Stimulated activated CD4-positive, alpha-beta T cell treated with anti-CD3 and anti-CD28 coated beads, TNF-alpha, amount 100 ng/mL, for 24 hours (primary cell): ENCODE results near the gene TPTE2.
"Not testable (repeated sequence)": the region's sequence is repeated elsewhere in the genome, so short reads cannot be mapped to it uniquely, and the experiment has no call there.

Experiments used
- DNase-seq, 3 experiments: peaks; one replicate each; pipeline ENCODE4 v3.0.0-alpha.2; 2020; ENCODE audit warnings: low read depth in 3 of 3

TPTE2 gene

DNA sequence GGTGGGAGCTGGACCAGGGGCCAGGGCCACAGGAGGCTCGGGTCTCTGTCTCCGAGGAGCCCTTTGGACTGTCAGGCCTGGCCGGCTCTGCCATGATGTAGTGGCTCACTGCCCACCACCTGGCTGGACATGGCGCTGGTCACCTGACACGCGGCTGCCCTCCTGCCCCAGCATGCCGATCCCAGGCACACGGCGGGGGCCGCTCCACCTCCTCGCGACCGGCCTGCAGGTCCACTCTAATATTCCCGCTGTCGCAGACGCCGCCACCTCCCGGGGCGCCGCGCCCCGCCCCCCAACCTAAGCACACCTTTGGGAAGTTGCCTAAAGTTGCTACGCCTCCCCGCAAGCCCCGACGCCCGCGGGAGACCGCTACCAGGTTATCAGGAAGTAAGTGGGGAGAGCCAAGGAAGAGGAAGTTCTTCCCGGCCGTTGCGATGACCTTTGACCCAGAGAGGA is at the start of gene TPTE2:
Gene TPTE2, minus strand, starts transcription at position 406 of the 456 bp plus-strand sequence. CDS start 58,298 bp downstream, outside the sequence.
- DNase-seq: not testable (repeated sequence)

DNA sequence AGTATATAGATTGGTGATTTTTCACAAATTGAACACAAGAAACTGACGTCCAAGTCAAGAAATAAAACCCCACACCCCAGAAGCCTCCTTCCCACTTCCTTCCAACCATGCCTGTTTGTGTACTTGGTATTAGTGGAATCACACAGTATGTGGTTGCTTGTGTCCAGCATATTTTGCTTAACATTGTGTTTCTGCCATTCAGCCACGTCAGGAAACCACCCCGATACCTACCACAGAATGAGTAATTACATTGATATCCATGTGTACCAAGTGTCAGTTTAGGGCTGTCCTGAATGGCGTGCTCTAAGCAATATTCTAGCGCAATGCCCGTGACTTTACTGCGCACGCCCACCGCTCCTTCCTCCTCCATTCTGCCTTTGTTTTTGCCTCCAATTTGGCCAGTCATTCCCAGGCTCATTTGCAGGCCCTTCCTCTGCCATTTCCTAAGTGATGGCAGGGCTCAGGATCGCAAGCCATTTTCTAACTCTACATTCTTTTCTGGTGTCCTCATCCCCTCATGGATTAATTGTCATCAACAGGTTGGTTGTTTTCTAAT is 46.3 kb upstream of the TPTE2 start:
- no peak for DNase-seq

DNA sequence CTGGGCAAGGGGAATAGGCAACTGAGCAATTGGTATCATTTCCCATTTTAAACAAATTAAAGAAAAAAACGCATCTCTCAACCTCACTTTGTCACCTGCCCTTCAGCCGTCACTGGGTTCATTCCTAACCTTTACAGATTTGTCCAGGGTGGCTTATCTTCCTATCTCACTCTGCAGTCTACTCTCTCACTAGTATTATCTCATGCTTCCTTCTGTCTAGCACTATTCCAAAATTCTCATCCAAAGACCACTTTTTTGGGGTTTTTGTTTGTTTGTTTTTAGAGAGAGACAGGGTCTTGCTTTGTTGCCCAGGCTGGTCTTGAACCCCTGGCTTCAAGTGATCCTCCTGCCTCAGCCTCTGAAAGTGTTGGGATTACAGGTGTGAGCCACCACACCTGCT is 45.4 kb upstream of the TPTE2 start:
- no peak for DNase-seq

DNA sequence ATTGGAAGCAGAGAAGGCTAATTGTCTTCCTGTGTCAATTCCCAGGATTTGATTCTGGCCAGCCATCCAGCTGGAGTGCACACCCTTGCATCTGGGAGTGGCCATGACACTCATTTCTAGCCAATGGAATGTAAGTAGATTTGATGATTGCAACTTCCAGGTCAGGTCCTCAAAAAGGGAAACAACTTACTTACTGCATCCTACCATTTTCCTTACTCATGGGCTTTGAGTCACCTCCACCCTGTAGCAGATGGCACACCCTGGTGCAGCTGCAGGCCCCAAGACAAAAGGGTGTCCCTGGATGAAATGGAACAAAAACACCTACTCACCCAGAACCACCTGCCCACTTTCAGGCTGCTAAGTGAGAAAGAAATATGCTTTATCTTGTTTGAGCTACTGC is 44.8 kb upstream of the TPTE2 start:
- no peak for DNase-seq

DNA sequence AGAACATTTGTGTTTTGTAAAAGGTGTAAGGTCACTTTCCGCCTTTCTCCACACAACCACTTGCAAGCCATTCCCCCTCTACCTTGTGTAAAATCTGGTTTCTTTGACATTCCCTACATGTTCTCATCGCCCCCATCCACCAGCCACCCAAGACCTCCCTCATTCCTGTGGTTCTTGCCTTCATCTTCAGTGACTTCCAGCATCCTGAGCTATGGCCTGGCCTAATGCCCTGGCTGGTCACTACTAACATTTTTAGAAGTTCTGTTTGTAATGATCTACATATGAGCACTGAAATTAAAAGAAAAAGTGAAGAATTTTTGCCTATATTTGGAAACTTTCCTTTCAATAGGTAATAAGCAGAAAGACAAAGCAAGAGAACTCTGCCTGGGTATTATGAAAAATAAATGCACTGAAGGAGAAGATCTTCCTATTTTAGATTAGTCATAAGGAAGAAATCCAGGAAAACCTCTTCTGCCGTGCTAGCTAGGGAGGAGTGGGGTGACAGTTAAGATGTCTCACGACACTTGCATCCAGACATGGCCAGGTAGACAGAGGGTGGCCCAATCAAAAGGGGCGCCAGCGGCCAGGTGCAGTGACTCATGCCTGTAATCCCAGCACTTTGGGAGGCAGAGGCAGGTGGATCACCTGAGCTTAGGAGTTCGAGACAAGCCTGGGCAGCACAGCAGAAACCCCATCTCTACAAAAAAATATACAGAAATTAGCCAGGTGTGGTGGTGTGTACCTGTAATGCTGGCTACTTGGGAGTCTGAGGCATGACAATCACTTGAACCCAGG is 44.0 kb upstream of the TPTE2 start:
- no peak for DNase-seq

DNA sequence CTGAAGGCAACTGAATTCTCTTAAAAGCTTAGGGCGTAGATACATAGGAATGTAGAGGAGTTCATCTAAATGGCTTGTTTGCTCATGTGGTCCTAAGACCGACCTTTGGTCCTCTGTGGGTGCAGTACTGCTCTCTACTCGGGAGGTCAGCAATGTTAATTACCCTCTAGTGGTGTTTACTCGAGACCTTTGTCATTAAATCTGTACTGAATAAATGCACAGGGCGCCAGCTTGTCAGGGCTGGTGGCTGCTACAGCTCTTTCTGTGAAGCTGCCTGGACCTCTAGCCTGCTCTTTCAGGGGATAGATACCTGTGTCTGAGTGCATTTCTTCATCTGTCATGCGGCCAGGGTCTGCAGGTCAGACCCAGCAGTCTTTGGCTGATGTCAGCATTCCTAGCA is 43.0 kb upstream of the TPTE2 start:
- DNase-seq: no peak

DNA sequence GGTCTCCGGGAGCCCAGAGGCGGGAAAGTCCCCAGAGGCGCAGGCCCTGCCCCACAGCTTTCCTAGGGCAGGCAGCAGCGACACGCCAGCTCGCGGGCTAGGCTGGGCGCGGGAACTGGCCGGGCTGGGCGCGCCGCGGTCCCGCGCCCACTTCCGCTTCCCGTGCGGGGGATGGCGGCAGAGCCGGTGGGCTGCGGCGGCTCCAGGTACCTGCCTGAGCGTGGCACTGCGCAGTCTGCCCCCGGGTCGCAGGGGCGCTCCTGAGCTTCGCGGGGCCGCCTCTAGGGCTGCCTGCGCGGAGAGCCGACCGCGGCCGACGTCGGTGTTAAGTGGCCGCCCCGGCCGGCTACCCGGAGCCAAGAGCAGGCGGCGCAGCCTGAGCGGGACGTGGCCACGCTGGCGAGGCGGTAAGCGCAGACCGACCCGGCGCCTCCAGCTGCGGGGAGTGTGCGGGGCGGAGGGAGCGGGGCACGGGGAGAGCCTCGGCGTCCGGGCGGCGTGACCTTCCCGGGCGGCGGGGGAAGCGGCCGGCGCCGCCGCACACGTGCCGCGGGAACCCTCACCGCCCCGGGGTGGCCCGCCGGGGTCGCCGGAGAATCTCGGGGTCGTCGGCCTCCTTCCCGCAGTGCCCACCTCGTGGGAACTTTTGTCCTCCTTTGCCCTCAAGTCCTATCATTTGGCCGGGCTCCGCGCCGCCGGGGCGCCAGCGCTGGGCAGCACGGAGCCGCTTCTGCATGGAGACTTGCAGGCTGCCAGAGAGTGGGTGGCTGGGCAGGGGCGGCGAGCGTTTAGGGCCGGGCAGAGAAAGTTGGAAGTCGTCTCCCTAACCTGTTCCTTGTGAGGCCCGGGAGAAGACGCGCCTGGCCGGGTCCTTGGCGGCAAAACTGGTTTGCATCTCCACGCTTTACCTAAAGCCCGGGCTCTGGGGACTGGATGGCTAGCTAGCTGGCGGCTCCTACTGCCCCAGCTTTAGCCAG is 40.7 kb upstream of the TPTE2 start:
- DNase-seq: peak in 1 of 3 experiments; percentile 42

DNA sequence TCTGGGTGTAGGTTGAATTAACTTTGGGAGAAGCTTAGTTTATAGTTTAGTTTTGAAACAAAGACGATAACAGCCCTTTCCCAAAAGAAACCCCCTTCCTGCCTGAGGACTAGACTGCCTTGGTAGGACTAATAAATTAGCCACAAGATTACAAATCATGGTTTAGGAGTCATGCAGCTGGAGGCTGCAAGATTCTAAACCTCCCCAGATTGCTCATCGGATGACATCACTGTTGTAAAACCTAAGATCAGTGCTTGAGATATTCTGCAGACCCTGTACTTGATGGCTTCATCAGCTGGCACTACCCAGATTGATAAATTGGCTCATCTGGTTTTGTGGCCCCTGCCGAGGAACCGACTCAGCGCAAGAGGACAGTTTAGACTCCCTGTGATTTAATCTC is 36.2 kb upstream of the TPTE2 start:
- no peak for DNase-seq

DNA sequence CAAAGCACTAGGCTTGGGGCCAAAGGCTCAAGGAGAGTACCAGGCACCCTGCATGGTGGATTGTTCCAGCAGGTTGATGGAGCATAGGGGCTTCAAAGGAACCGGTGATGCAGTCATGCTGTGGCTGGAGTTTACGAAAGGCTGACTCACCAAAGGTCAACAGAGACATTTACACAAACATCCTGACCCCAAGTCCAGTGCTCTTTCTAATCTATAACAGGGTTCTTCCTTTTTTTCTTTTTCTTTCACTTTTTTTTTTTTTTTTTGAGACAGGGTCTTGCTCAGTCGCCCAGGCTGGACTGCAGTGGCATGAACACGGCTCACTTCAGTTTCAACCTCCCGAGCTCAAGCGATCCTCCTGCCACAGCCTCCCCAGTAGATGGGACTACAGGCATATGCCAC is 35.6 kb upstream of the TPTE2 start:
- DNase-seq: no peak

DNA sequence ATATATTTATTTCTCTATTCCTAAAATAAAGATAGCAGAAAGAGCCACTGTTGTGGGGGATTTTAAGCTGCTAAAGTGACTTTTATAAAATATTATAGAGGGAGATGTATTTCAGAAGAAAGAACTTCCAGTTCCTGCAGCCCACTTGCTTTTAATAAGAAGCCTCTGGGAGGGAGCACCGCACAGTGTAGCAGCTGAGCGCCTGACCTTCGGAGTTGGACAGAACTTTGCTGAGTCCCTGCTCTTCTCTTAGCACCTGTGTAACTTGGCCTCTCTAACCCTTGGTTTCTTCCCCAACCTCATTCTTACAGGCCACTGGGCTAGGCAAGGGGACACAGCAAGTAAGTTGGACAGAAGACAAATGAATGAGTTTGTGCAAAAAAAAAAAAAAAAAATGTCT is 34.8 kb upstream of the TPTE2 start:
- DNase-seq: no peak

DNA sequence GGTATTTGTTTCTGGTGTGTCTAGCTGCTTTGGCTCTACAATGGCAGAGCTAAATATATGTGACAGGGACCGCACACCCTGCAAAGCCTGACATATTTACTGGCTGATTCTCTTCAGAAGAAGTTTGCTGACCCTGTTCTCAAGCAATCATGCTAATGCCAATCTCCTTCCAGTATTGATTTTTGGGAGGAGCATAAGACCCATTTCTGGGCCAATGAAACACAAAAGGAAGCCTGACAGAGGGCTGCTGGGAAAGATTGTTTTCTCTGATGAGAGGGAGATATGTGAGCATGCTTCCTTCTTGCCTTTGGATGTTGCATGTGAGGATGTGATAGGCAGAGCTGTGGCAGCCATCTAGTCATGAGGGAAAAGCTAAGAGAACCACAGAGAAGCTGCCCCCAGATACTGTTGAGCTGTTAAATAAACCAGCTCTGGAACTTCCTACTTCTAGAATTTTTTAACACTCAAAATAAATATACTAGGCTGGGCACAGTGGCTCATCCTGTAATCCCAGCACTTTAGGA is 31.4 kb upstream of the TPTE2 start:
- no peak for DNase-seq

DNA sequence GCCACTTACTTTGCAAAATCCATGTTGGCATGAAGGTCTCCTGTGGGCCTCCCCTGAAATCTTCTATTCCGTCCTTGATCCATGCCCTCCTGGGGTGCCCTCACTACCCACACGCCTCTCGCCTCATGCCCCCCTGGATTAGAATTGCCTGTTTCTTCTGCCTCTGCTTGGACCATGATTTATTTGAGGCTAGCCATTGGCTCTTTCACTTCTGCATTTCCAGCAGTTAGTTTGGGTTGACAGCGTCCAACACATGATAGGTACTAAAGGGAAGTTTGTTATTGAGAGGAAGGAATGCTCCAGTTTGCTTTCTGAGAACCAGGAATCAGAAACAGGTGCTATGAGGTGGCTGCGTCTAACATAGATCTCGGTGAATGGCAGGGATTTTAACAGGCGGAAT is 30.5 kb upstream of the TPTE2 start:
- no peak for DNase-seq

DNA sequence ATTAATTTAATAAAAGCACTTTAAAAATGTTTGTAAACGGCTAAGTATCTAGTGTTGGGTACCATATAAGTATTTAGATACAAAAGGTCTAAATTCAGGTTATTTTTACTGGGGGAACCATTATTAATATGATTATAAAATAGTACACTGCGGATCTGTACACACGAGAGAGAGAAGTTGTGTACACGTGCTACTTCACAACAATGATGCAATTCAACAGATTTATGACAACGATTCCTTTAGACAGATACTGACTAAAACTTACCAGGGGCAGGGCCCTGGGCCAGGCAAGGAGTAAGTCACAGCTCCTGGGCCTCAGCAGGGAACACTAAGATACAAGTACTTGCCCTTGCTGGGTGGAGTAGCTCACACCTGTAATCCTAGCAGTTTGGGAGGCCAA is 29.1 kb upstream of the TPTE2 start:
- DNase-seq: no peak

DNA sequence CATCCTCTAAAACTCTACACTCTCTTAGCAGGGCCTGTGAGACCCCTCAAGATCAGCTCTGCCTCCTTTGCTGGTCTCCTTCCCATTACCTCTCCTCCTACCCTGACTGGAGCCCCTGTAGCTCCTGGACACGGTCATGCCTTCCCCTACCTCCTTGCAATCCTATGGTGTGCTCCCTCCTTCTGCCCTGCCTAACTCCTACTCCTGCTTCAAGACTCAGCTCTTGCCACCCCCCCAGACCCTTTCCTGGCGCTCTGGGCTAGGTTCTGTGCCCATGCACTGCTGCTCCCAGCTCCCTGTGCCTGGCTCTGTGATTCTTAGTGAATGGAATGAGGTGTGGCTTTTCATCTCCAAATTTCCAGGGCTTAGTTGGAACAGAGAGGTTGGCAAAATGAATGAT is 28.0 kb upstream of the TPTE2 start:
- DNase-seq: no peak

DNA sequence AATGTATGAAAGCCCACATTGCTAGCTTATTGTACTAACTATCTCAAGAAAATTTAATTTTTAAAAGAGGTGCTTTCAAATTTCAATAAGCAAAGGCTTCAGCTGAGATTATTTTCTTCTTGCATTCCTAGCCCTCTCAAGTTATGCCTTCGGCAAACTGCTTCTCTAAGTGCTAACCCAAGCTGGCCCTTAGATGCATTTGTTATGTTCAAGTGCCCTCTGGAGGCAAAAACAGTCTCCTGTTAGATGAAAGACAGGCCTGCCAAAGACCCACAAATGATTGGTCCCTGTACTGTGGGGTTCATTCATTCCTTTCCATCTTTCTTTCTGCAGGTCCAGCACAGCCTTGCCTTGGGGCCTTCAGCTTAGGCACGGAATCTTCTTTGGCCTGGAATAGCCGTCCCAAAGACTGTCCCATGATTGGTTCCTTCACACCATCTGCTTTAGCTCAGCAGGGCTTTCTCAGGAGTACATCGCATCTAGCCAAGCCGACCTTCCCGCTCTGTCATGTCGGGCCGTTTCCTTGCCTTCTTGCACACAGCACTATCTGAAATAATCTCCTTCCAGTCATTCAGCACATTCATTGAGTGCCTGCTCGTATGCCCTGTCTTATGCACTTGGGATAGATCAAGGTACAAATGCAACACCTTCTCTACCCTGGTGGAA is 26.4 kb upstream of the TPTE2 start:
- no peak for DNase-seq

DNA sequence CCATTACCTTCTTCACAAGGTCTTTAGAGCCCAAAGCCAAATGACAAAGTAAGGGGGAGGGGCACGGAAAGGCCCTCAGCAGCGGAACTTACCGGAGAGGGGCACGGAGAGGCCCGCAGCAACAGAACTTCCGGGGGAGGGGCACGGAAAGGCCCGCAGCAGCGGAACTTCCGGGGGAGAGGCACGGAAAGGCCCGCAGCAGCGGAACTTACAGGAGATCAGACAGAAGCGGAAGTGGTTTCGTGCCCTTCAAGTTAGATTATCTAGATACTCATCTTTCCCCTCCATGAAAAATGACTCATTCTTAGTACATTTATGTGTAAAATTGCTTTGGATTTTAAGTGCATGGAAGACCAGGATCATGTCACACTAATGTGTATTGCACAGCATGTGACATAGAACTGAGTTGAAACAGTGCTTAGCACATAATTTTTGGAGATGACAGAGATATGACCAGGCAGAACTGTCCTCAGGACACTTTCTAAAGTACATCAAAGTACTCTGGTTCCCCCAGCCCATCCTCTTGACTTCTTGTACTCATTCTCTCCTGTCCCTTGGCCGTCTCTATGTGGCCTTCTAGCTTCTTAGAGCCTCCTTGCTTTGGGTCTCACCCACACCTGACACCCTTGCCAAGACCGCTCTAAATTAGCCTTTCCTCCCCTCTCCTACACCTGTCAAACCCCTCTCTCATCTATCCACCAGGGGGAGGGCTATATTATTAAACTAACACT is 25.7 kb upstream of the TPTE2 start:
- peak; percentile 65 to 79 (median 73) for DNase-seq

DNA sequence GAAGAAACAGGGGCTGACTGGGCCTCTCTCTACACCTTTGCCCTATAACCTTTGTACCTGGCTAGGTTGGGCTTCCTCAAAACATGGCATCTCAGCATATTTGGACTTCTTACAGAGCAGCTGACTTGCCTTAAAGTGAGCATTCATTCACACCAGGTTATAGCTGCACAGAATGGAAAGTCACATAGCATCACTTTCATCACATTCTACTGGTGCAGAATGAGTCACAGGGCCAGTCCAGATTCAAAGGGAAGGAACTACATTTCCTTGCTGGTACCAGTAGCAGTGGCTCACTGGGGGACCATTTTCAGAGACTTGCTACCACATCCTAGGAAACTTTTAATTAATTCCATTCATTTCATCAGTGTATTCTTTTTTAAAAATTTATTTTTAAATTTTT is 20.3 kb upstream of the TPTE2 start:
- DNase-seq: no peak

DNA sequence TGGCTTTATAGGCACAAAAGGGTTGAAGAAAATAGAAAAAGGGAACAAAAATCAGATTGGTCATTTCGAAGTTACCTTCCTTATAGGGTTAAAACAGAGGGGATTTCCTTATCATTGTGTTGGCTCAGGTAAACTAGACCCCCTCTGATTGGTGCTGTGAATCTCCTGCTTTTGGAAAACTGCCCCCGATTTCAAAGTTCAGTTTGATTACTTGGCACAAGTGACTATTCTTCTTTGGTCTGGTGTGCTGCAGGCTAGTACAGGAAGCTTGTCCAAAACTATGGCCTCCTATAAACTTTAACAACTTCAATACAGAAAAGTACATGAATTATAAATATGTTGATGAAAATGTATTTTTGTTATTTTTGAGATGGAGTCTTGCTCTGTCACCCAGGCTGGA is 13.9 kb upstream of the TPTE2 start:
- no peak for DNase-seq

DNA sequence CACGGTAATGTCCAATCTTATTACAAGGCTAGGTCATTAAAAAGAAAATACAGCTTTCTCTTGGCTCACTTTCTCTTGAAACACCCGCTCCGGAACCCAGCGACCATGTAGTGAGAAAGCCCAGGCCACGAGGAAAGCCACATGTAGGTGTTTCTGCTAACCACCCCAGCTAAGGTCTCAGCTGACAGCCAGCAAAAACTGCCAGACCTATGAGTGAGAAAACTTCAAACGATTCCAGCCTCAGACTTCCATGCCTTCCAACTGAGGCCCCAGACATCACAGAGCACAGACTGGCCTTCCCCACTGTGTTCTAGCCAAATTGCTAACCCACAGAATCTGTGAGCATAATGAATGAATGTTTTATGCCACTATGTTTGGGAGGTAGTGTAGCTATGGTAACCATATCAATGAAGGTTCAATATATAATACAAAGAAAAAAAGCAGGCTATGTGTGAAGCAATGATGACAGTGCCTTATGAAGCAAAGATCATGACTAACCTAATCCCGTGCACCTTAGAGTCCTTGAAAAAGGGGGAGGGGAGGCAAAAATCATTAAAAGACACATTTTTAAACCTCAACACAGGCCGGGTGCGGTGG is 11.9 kb upstream of the TPTE2 start:
- DNase-seq: no peak

DNA sequence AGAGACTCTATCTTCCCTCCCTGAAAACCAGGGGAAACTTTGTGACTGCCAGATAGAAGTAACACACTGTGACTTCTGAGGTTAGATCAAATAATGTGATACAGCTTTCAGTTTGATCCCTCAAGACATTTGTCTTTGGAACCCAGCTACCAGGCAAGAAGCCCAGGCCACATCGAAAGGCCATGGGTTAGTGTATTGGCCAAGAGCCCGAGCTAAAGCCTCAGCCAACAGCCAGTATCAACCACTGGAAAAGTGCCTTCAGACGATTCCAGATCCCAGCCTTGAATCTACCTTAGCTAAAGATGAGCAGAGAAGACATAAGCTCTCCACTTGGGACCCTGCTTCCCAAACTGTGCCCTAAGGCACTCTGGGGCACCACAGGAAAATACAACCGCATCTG is 10.9 kb upstream of the TPTE2 start:
- no peak for DNase-seq
